Measurements from ENCODE around the gene EFCAB11.

EFCAB11 gene

DNA sequence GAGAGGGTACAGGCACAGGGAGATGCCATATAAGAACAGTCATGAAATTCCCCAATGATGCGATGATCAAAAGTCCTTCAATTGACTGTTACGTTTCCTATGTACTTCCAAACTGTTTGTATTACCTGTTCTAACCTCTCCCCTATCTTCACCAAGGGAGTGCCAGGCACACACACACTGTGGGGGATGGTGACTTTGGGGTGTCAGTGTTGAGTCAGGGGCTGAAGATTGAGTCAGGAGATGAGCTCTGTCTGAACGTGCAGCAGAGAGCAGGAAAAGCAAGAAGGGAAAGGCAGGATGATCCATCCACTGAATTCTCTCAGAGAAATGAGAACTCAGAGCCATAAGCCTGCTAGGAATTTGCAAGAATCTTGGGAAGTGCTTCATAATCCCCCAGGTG is 153.4 kb downstream of the EFCAB11 start (continued):
- TF ChIP-seq, protein P1, sequence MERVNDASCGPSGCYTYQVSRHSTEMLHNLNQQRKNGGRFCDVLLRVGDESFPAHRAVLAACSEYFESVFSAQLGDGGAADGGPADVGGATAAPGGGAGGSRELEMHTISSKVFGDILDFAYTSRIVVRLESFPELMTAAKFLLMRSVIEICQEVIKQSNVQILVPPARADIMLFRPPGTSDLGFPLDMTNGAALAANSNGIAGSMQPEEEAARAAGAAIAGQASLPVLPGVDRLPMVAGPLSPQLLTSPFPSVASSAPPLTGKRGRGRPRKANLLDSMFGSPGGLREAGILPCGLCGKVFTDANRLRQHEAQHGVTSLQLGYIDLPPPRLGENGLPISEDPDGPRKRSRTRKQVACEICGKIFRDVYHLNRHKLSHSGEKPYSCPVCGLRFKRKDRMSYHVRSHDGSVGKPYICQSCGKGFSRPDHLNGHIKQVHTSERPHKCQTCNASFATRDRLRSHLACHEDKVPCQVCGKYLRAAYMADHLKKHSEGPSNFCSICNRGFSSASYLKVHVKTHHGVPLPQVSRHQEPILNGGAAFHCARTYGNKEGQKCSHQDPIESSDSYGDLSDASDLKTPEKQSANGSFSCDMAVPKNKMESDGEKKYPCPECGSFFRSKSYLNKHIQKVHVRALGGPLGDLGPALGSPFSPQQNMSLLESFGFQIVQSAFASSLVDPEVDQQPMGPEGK (CRISPR knock-in tag; IDR thresholded peaks at IDR 0.05; ENCODE audit: borderline replicate concordance): no peak
- TF ChIP-seq ZNF565 (CRISPR knock-in tag; conservative IDR thresholded peaks at IDR 0.05; ENCODE audit: low read depth): no peak
- TF ChIP-seq ARNTL (CRISPR knock-in tag; IDR thresholded peaks at IDR 0.05; ENCODE audit: borderline replicate concordance, low read depth): no peak
- TF ChIP-seq TOX (CRISPR knock-in tag; IDR thresholded peaks at IDR 0.05; ENCODE audit: borderline replicate concordance): no peak
- TF ChIP-seq OSR1 (CRISPR knock-in tag; IDR thresholded peaks at IDR 0.05): no peak

DNA sequence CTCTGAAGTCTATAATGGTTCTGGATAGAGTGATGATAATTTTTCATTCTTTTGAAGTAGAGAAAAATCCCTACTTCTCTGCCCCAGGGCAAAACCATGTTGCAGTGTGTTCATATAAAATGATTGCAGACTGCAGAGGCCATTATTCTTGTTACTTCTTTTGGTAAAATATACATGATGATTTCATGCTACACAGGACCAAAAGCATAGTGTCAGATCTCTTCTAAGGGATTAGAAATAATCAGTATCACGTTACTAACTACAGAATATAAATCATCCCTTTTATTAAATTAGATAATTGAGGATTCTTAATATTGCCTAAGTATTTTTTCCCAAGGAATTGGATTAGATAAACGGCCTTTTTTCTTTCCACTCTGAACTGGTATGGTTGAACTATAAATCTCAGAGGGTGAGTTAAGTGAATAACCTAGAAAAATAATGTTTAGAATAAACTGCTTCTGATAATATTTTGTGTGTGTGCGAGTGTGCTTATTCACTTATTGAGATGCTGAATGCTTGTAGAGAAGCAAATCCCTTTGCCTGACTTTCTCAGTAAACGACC is 156.2 kb downstream of the EFCAB11 start:
- ATAC-seq: no peak
- TF ChIP-seq PPARA (CRISPR knock-in tag; IDR thresholded peaks at IDR 0.05; ENCODE audit: borderline replicate concordance) (no peak), RARB (CRISPR knock-in tag; IDR thresholded peaks at IDR 0.05) (no peak), CSDC2 (CRISPR knock-in tag; IDR thresholded peaks at IDR 0.05) (no peak), ZFP3 (CRISPR knock-in tag; IDR thresholded peaks at IDR 0.05) (no peak), TOX (CRISPR knock-in tag; IDR thresholded peaks at IDR 0.05; ENCODE audit: borderline replicate concordance) (no peak), ISL1 (CRISPR knock-in tag; IDR thresholded peaks at IDR 0.05) (peak; percentile 58)
- TF ChIP-seq, protein P2, sequence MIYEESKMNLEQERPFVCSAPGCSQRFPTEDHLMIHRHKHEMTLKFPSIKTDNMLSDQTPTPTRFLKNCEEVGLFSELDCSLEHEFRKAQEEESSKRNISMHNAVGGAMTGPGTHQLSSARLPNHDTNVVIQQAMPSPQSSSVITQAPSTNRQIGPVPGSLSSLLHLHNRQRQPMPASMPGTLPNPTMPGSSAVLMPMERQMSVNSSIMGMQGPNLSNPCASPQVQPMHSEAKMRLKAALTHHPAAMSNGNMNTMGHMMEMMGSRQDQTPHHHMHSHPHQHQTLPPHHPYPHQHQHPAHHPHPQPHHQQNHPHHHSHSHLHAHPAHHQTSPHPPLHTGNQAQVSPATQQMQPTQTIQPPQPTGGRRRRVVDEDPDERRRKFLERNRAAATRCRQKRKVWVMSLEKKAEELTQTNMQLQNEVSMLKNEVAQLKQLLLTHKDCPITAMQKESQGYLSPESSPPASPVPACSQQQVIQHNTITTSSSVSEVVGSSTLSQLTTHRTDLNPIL (CRISPR knock-in tag; IDR thresholded peaks at IDR 0.05; ENCODE audit: low read depth): no peak

DNA sequence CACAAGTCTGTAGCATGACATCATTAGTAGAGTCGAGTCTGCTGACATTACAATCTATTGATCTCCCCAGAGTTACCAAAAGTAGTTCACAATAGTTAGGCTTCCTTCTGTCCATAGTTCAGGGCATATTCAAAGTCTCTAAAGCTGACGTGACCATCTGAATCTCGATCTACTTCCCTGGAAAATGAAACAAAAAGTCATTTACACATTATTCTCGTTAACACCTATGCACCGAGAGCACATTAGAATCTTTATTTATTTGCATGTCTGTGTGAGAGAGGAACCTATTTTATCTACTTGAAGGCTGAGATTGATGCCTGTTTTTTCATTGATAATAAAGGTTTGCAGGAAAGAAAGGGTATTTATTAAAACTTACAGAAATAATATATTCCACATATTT is 157.4 kb downstream of the EFCAB11 start:
- no peak for ATAC-seq
- TF ChIP-seq, protein P3, sequence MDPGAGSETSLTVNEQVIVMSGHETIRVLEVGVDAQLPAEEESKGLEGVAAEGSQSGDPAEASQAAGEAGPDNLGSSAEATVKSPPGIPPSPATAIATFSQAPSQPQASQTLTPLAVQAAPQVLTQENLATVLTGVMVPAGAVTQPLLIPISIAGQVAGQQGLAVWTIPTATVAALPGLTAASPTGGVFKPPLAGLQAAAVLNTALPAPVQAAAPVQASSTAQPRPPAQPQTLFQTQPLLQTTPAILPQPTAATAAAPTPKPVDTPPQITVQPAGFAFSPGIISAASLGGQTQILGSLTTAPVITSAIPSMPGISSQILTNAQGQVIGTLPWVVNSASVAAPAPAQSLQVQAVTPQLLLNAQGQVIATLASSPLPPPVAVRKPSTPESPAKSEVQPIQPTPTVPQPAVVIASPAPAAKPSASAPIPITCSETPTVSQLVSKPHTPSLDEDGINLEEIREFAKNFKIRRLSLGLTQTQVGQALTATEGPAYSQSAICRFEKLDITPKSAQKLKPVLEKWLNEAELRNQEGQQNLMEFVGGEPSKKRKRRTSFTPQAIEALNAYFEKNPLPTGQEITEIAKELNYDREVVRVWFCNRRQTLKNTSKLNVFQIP (CRISPR knock-in tag; IDR thresholded peaks at IDR 0.05; ENCODE audit: borderline replicate concordance, low read depth): no peak
- TF ChIP-seq, protein P4, sequence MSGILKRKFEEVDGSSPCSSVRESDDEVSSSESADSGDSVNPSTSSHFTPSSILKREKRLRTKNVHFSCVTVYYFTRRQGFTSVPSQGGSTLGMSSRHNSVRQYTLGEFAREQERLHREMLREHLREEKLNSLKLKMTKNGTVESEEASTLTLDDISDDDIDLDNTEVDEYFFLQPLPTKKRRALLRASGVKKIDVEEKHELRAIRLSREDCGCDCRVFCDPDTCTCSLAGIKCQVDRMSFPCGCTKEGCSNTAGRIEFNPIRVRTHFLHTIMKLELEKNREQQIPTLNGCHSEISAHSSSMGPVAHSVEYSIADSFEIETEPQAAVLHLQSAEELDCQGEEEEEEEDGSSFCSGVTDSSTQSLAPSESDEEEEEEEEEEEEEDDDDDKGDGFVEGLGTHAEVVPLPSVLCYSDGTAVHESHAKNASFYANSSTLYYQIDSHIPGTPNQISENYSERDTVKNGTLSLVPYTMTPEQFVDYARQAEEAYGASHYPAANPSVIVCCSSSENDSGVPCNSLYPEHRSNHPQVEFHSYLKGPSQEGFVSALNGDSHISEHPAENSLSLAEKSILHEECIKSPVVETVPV (CRISPR knock-in tag; IDR thresholded peaks at IDR 0.05): no peak
- TF ChIP-seq ARNTL (CRISPR knock-in tag; IDR thresholded peaks at IDR 0.05; ENCODE audit: borderline replicate concordance, low read depth) (no peak), GLIS3 (CRISPR knock-in tag; IDR thresholded peaks at IDR 0.05) (no peak), CSDC2 (CRISPR knock-in tag; IDR thresholded peaks at IDR 0.05) (no peak), SNAI2 (CRISPR knock-in tag; IDR thresholded peaks at IDR 0.05) (no peak)
- TF ChIP-seq, protein P2 (CRISPR knock-in tag; IDR thresholded peaks at IDR 0.05; ENCODE audit: low read depth): no peak

DNA sequence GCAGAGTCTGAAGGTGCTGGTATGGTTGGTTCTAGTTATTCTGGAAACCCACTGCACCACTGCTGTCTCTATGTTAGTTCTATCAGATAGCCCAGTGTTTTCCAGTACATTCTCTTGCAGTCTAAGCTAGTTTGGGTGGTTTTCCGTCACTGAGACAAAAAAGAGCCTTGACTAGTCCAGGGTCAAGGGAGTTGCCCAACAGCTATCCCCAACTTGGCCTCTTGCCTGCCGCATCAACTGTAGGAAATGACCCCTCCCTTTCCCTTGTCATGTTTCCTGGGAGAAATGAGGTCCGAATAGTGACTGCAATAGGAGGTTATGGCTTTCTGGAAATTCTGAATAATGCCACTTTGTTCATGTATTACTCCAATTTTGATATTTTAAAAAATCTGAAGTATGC is 160.4 kb downstream of the EFCAB11 start:
- TF ChIP-seq, protein P5, sequence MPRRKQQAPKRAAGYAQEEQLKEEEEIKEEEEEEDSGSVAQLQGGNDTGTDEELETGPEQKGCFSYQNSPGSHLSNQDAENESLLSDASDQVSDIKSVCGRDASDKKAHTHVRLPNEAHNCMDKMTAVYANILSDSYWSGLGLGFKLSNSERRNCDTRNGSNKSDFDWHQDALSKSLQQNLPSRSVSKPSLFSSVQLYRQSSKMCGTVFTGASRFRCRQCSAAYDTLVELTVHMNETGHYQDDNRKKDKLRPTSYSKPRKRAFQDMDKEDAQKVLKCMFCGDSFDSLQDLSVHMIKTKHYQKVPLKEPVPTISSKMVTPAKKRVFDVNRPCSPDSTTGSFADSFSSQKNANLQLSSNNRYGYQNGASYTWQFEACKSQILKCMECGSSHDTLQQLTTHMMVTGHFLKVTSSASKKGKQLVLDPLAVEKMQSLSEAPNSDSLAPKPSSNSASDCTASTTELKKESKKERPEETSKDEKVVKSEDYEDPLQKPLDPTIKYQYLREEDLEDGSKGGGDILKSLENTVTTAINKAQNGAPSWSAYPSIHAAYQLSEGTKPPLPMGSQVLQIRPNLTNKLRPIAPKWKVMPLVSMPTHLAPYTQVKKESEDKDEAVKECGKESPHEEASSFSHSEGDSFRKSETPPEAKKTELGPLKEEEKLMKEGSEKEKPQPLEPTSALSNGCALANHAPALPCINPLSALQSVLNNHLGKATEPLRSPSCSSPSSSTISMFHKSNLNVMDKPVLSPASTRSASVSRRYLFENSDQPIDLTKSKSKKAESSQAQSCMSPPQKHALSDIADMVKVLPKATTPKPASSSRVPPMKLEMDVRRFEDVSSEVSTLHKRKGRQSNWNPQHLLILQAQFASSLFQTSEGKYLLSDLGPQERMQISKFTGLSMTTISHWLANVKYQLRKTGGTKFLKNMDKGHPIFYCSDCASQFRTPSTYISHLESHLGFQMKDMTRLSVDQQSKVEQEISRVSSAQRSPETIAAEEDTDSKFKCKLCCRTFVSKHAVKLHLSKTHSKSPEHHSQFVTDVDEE (CRISPR knock-in tag; IDR thresholded peaks at IDR 0.05): no peak
- TF ChIP-seq, protein P1 (CRISPR knock-in tag; IDR thresholded peaks at IDR 0.05; ENCODE audit: borderline replicate concordance): no peak
- TF ChIP-seq PPARA (CRISPR knock-in tag; IDR thresholded peaks at IDR 0.05; ENCODE audit: borderline replicate concordance) (no peak), ARNTL (CRISPR knock-in tag; IDR thresholded peaks at IDR 0.05; ENCODE audit: borderline replicate concordance, low read depth) (no peak), CSDC2 (CRISPR knock-in tag; IDR thresholded peaks at IDR 0.05) (no peak), ZC3H10 (CRISPR knock-in tag; IDR thresholded peaks at IDR 0.05) (no peak), ISL1 (CRISPR knock-in tag; IDR thresholded peaks at IDR 0.05) (no peak), TOX (CRISPR knock-in tag; IDR thresholded peaks at IDR 0.05; ENCODE audit: borderline replicate concordance) (no peak), SNAI2 (CRISPR knock-in tag; IDR thresholded peaks at IDR 0.05) (no peak), OSR1 (CRISPR knock-in tag; IDR thresholded peaks at IDR 0.05) (no peak)
- no peak for ATAC-seq
